PC-9 (cell line): Measurements from ENCODE around the gene RTN4RL1.

Experiments used
- EZH2 ChIP-seq: fragments of 200-600 bp; sonication (generic); IDR thresholded peaks from 2 replicates; pipeline ENCODE4 v1.8.0; 2017; ENCODE audit warnings: antibody characterized with exemption, low read depth
- TF ChIP-seq, protein P1 (sequence below): fragments of 200-600 bp; sonication (generic); conservative IDR thresholded peaks from 2 replicates; pipeline ENCODE4 v1.6.1; 2017; ENCODE audit warnings: mixed run types, antibody characterized with exemption, mild to moderate bottlenecking, moderate library complexity

DNA sequence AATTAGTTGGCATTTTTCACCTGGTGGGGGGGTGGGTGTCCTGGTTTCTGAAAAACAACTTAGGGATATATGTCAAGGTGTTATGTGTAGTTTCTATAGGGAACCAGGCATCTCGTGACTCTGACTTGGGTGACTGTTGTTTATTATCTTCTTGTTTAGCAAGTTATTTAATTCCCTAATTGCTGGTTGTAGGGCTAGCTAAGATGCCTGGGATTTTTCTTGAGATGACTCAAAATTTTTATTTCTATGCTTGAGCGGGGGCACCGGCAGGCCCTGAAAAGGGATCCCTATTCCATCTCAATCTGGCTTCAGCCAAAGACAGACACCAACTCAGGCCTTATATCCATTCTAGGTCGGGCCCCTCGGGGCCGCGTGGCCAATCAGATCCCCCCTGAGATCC, 8.0 kb upstream of the RTN4RL1 start:
- TF ChIP-seq, protein P1, sequence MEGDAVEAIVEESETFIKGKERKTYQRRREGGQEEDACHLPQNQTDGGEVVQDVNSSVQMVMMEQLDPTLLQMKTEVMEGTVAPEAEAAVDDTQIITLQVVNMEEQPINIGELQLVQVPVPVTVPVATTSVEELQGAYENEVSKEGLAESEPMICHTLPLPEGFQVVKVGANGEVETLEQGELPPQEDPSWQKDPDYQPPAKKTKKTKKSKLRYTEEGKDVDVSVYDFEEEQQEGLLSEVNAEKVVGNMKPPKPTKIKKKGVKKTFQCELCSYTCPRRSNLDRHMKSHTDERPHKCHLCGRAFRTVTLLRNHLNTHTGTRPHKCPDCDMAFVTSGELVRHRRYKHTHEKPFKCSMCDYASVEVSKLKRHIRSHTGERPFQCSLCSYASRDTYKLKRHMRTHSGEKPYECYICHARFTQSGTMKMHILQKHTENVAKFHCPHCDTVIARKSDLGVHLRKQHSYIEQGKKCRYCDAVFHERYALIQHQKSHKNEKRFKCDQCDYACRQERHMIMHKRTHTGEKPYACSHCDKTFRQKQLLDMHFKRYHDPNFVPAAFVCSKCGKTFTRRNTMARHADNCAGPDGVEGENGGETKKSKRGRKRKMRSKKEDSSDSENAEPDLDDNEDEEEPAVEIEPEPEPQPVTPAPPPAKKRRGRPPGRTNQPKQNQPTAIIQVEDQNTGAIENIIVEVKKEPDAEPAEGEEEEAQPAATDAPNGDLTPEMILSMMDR, result no peak
- TF ChIP-seq EZH2, result no peak
